ENCODE results near the gene SAE1.
A peak's percentile ranks its signal among the peaks of the same experiment; 100 is the strongest.

Gene SAE1

GRCh38 chr19:47225746-47226425, 95.3 kb downstream of the SAE1 start:
- peak; percentile 91 for DNase-seq

GRCh38 chr19:47226426-47227351, 96.1 kb downstream of the SAE1 start:
- DNase-seq, result peak; percentile 85

GRCh38 chr19:47227352-47228167, 96.9 kb downstream of the SAE1 start:
- peak; percentile 89 for DNase-seq

- peak; percentile 75 for DNase-seq
Observed at GRCh38 chr19:47228168-47228936, 97.7 kb downstream of the SAE1 start.

- DNase-seq, result no peak
Observed at GRCh38 chr19:47228937-47229675, 98.5 kb downstream of the SAE1 start.

GRCh38 chr19:47229676-47230053, 99.0 kb downstream of the SAE1 start:
- peak; percentile 20 for DNase-seq

- peak; percentile 37 for DNase-seq
Observed at GRCh38 chr19:47230054-47230920, 99.7 kb downstream of the SAE1 start.

- no peak for DNase-seq
Observed at GRCh38 chr19:47230921-47231214, 100.2 kb downstream of the SAE1 start, which contains the start of gene BBC3. Gene BBC3 (minus strand): TSS chr19:47231199. CDS start chr19:47228431, 2,768 bp downstream.

GRCh38 chr19:47231215-47232054, 100.8 kb downstream of the SAE1 start:
- peak; percentile 83 for DNase-seq

GRCh38 chr19:47232422-47233211, 102.0 kb downstream of the SAE1 start:
- no peak for DNase-seq

GRCh38 chr19:47236072-47236675, 105.5 kb downstream of the SAE1 start:
- DNase-seq, result no peak

- DNase-seq, result no peak
Observed at GRCh38 chr19:47239152-47239551, 108.5 kb downstream of the SAE1 start.

- DNase-seq, result peak; percentile 79
Observed at GRCh38 chr19:47239610-47240296, 109.1 kb downstream of the SAE1 start.

- no peak for DNase-seq
Observed at GRCh38 chr19:47240556-47240955, 109.9 kb downstream of the SAE1 start.

GRCh38 chr19:47240996-47241918, 110.6 kb downstream of the SAE1 start:
- DNase-seq, result peak; percentile 94

- no peak for DNase-seq
Observed at GRCh38 chr19:47241919-47242577, 111.4 kb downstream of the SAE1 start.
